ENCODE results near the gene BRIP1.
"Not testable (repeated sequence)": the region's sequence is repeated elsewhere in the genome, so short reads cannot be mapped to it uniquely, and the experiment has no call there.

Gene BRIP1

GRCh38 chr17:61834610-61835009 lies 28.7 kb downstream of the BRIP1 start:
- Histone ChIP-seq H2AFZ (ENCODE audit: low read depth, low read length) (no peak overlapping the region), H3K36me3 (ENCODE audit: insufficient read depth, low read length) (peaks cover 3% of the 10 kb centered on the region), H3K9me3 (ENCODE audit: low read length) (no peaks in the 10 kb centered on the region), H3K4me3 (ENCODE audit: low read length) (no peak overlapping the region), H3K27me3 (ENCODE audit: insufficient read depth, low read length) (no peaks in the 10 kb centered on the region), H3K4me1 (ENCODE audit: insufficient read depth, low read length) (no peaks in the 10 kb centered on the region)

- Histone ChIP-seq H3K36me3 (ENCODE audit: insufficient read depth, low read length) (peaks cover 5% of the 10 kb centered on the region), H3K4me3 (ENCODE audit: low read length) (no peak overlapping the region), H3K27me3 (ENCODE audit: insufficient read depth, low read length) (no peaks in the 10 kb centered on the region), H3K4me1 (ENCODE audit: insufficient read depth, low read length) (no peaks in the 10 kb centered on the region), H2AFZ (ENCODE audit: low read depth, low read length) (no peak overlapping the region), H3K9me3 (ENCODE audit: low read length) (no peaks in the 10 kb centered on the region)
Measured at GRCh38 chr17:61833536-61834193, 29.7 kb downstream of the BRIP1 start.

GRCh38 chr17:61832463-61832862 lies 30.9 kb downstream of the BRIP1 start:
- H3K9me3 ChIP-seq (ENCODE audit: low read length), result peaks cover 7% of the 10 kb centered on the region
- no peak overlapping the region for H3K4me3 ChIP-seq (ENCODE audit: low read length)
- H3K36me3 ChIP-seq (ENCODE audit: insufficient read depth, low read length), result peaks cover 10% of the 10 kb centered on the region

GRCh38 chr17:61831099-61831498 lies 32.2 kb downstream of the BRIP1 start:
- peaks cover 10% of the 10 kb centered on the region for H3K36me3 ChIP-seq (ENCODE audit: insufficient read depth, low read length)
- no peaks in the 10 kb centered on the region for H3K4me1 ChIP-seq (ENCODE audit: insufficient read depth, low read length)
- no peaks in the 10 kb centered on the region for H3K27me3 ChIP-seq (ENCODE audit: insufficient read depth, low read length)
- no peak overlapping the region for H2AFZ ChIP-seq (ENCODE audit: low read depth, low read length)
- peaks cover 8% of the 10 kb centered on the region for H3K9me3 ChIP-seq (ENCODE audit: low read length)
- no peak overlapping the region for H3K4me3 ChIP-seq (ENCODE audit: low read length)

More at GRCh38 chr17:61832463-61832862, 30.9 kb downstream of the BRIP1 start:
- no peaks in the 10 kb centered on the region for H3K27me3 ChIP-seq (ENCODE audit: insufficient read depth, low read length)
- H2AFZ ChIP-seq (ENCODE audit: low read depth, low read length), result no peak overlapping the region
- H3K4me1 ChIP-seq (ENCODE audit: insufficient read depth, low read length), result no peaks in the 10 kb centered on the region

- Histone ChIP-seq H3K4me3 (ENCODE audit: low read length) (no peak overlapping the region), H3K9me3 (ENCODE audit: low read length) (peaks cover 9% of the 10 kb centered on the region), H3K4me1 (ENCODE audit: insufficient read depth, low read length) (no peaks in the 10 kb centered on the region), H3K36me3 (ENCODE audit: insufficient read depth, low read length) (peaks cover 12% of the 10 kb centered on the region), H2AFZ (ENCODE audit: low read depth, low read length) (no peak overlapping the region), H3K27me3 (ENCODE audit: insufficient read depth, low read length) (no peaks in the 10 kb centered on the region)
Measured at GRCh38 chr17:61828694-61829093, 34.6 kb downstream of the BRIP1 start.

- Histone ChIP-seq H3K27me3 (ENCODE audit: insufficient read depth, low read length) (no peaks in the 10 kb centered on the region), H2AFZ (ENCODE audit: low read depth, low read length) (no peak overlapping the region), H3K4me3 (ENCODE audit: low read length) (no peak overlapping the region), H3K36me3 (ENCODE audit: insufficient read depth, low read length) (peaks cover 12% of the 10 kb centered on the region), H3K4me1 (ENCODE audit: insufficient read depth, low read length) (no peaks in the 10 kb centered on the region), H3K9me3 (ENCODE audit: low read length) (peaks cover 9% of the 10 kb centered on the region)
Measured at GRCh38 chr17:61827649-61828395, 35.5 kb downstream of the BRIP1 start.

GRCh38 chr17:61826866-61827265 lies 36.5 kb downstream of the BRIP1 start:
- H2AFZ ChIP-seq (ENCODE audit: low read depth, low read length); H3K27me3 ChIP-seq (ENCODE audit: insufficient read depth, low read length); H3K9me3 ChIP-seq (ENCODE audit: low read length); H3K4me1 ChIP-seq (ENCODE audit: insufficient read depth, low read length); H3K4me3 ChIP-seq (ENCODE audit: low read length): not testable (repeated sequence)
- peaks cover 16% of the 10 kb centered on the region for H3K36me3 ChIP-seq (ENCODE audit: insufficient read depth, low read length)

GRCh38 chr17:61826198-61826597 lies 37.1 kb downstream of the BRIP1 start:
- H2AFZ ChIP-seq (ENCODE audit: low read depth, low read length); H3K9me3 ChIP-seq (ENCODE audit: low read length); H3K4me1 ChIP-seq (ENCODE audit: insufficient read depth, low read length); H3K27me3 ChIP-seq (ENCODE audit: insufficient read depth, low read length); H3K4me3 ChIP-seq (ENCODE audit: low read length): not testable (repeated sequence)
- H3K36me3 ChIP-seq (ENCODE audit: insufficient read depth, low read length), result peaks cover 20% of the 10 kb centered on the region

GRCh38 chr17:61825448-61826137 lies 37.7 kb downstream of the BRIP1 start:
- H3K27me3 ChIP-seq (ENCODE audit: insufficient read depth, low read length), result no peaks in the 10 kb centered on the region
- H2AFZ ChIP-seq (ENCODE audit: low read depth, low read length), result no peak overlapping the region
- no peak overlapping the region for H3K4me3 ChIP-seq (ENCODE audit: low read length)
- H3K36me3 ChIP-seq (ENCODE audit: insufficient read depth, low read length), result peaks cover 17% of the 10 kb centered on the region
- H3K9me3 ChIP-seq (ENCODE audit: low read length), result peaks cover 9% of the 10 kb centered on the region
- no peaks in the 10 kb centered on the region for H3K4me1 ChIP-seq (ENCODE audit: insufficient read depth, low read length)

GRCh38 chr17:61822326-61823285 lies 40.7 kb downstream of the BRIP1 start:
- H2AFZ ChIP-seq (ENCODE audit: low read depth, low read length), result no peak overlapping the region
- peaks cover 16% of the 10 kb centered on the region for H3K36me3 ChIP-seq (ENCODE audit: insufficient read depth, low read length)
- no peaks in the 10 kb centered on the region for H3K4me1 ChIP-seq (ENCODE audit: insufficient read depth, low read length)
- H3K4me3 ChIP-seq (ENCODE audit: low read length), result no peak overlapping the region
- H3K9me3 ChIP-seq (ENCODE audit: low read length), result peaks cover 5% of the 10 kb centered on the region
- H3K27me3 ChIP-seq (ENCODE audit: insufficient read depth, low read length), result no peaks in the 10 kb centered on the region

GRCh38 chr17:61821655-61822054 lies 41.7 kb downstream of the BRIP1 start:
- Histone ChIP-seq H3K27me3 (ENCODE audit: insufficient read depth, low read length) (no peaks in the 10 kb centered on the region), H3K36me3 (ENCODE audit: insufficient read depth, low read length) (peaks cover 16% of the 10 kb centered on the region)

GRCh38 chr17:61819265-61819664 lies 44.1 kb downstream of the BRIP1 start:
- not testable (repeated sequence) for H3K4me3 ChIP-seq (ENCODE audit: low read length); H3K4me1 ChIP-seq (ENCODE audit: insufficient read depth, low read length); H2AFZ ChIP-seq (ENCODE audit: low read depth, low read length); H3K9me3 ChIP-seq (ENCODE audit: low read length); H3K27me3 ChIP-seq (ENCODE audit: insufficient read depth, low read length)
- peaks cover 14% of the 10 kb centered on the region for H3K36me3 ChIP-seq (ENCODE audit: insufficient read depth, low read length)

More at GRCh38 chr17:61821655-61822054, 41.7 kb downstream of the BRIP1 start:
- Histone ChIP-seq H3K9me3 (ENCODE audit: low read length) (peaks cover 3% of the 10 kb centered on the region), H2AFZ (ENCODE audit: low read depth, low read length) (no peak overlapping the region), H3K4me3 (ENCODE audit: low read length) (no peak overlapping the region), H3K4me1 (ENCODE audit: insufficient read depth, low read length) (no peaks in the 10 kb centered on the region)

Data from neuron (in vitro differentiated cells).